Vein endothelial cell (primary cell): ENCODE data around the gene SPTLC1. TPM values are rescaled to one million over a fixed set of nuclear protein-coding genes. Genes with fewer than 3 reads are reported as not detected.

Experiments used
- small RNA-seq: library from RNA; depleted of rRNA; stranded (forward); fragments of <200 nt; gene quantifications from one replicate; pipeline ENCODE3, GENCODE V24; 2012
- total RNA-seq: library from RNA; depleted of rRNA; stranded (reverse); fragments of >200 nt; gene quantifications from 2 replicates; pipeline ENCODE4 v1.2.3, GENCODE V29; 2012

The SPTLC1 gene
- total RNA-seq = 109 and 110 TPM in 2 replicates

GRCh38 chr9:92115071-92115858, at the start of gene SPTLC1:
Gene SPTLC1, minus strand, starts transcription at chr9:92115413. Its CDS starts 43 bp downstream, at chr9:92115370.

Small RNAs within 50 kb of the gene (small RNA-seq; reads per million reads assigned to genes)
- gene MTATP6P29 (not detected), gene MTND4LP7 (not detected)

Other genes starting within 250 kb of the SPTLC1 start
- under 0.01 TPM in 1 of 2 replicates, not detected in the other for gene ROR2, start 165.2 kb downstream of the SPTLC1 start, total RNA-seq
- 173 and 190 TPM in 2 replicates for gene IARS1, start 178.3 kb upstream of the SPTLC1 start, total RNA-seq
- gene NOL8, start 209.9 kb upstream of the SPTLC1 start, total RNA-seq = 22.5 and 23.8 TPM in 2 replicates
- gene CENPP, start 210.5 kb upstream of the SPTLC1 start, total RNA-seq = 2.3 and 5.4 TPM in 2 replicates